ENCODE measurements around the gene SLC9B2.

The SLC9B2 gene

GRCh38 chr4:103086551-103086950 lies 10.0 kb upstream of the SLC9B2 start:
- no peak for DNase-seq
- in situ Hi-C loops (cut with MboI; ENCODE audit: low pct_unique_long_range_greater_than_20kb, low sequenced_read_pairs): loop anchor here (25.0 kb wide), 2 partner anchors 474 to 649 kb away; no protein-coding TSS in a partner anchor

GRCh38 chr4:103085555-103086196 lies 9.1 kb upstream of the SLC9B2 start:
- no peak for DNase-seq
- in situ Hi-C loops (cut with MboI; ENCODE audit: low pct_unique_long_range_greater_than_20kb, low sequenced_read_pairs): loop anchor here (25.0 kb wide), 2 partner anchors 473 to 648 kb away; no protein-coding TSS in a partner anchor

- no peak for DNase-seq
- in situ Hi-C loops (cut with MboI; ENCODE audit: low pct_unique_long_range_greater_than_20kb, low sequenced_read_pairs): loop anchor here (25.0 kb wide), 2 partner anchors 467 to 642 kb away; no protein-coding TSS in a partner anchor
Observed at GRCh38 chr4:103079621-103080020, 3.1 kb upstream of the SLC9B2 start.

- in situ Hi-C loops (cut with MboI; ENCODE audit: low pct_unique_long_range_greater_than_20kb, low sequenced_read_pairs): loop anchor here (25.0 kb wide), 2 partner anchors 464 to 639 kb away; no protein-coding TSS in a partner anchor
- DNase-seq: peak; percentile 73
Observed at GRCh38 chr4:103075894-103076746, 441 bp downstream of the SLC9B2 start.

GRCh38 chr4:103075435-103075893 lies 1.1 kb downstream of the SLC9B2 start:
- in situ Hi-C loops (cut with MboI; ENCODE audit: low pct_unique_long_range_greater_than_20kb, low sequenced_read_pairs): loop anchor here (25.0 kb wide), 2 partner anchors 463 to 638 kb away; no protein-coding TSS in a partner anchor
- DNase-seq: no peak

- DNase-seq: peak; percentile 18
- in situ Hi-C loops (cut with MboI; ENCODE audit: low pct_unique_long_range_greater_than_20kb, low sequenced_read_pairs): loop anchor here (25.0 kb wide), 2 partner anchors 463 to 638 kb away; no protein-coding TSS in a partner anchor
Observed at GRCh38 chr4:103074744-103075434, 1.7 kb downstream of the SLC9B2 start.

- DNase-seq: no peak
- in situ Hi-C loops (cut with MboI; ENCODE audit: low pct_unique_long_range_greater_than_20kb, low sequenced_read_pairs): no loop called here
Observed at GRCh38 chr4:103073792-103074438, 2.6 kb downstream of the SLC9B2 start.

- no peak for DNase-seq
- in situ Hi-C loops (cut with MboI; ENCODE audit: low pct_unique_long_range_greater_than_20kb, low sequenced_read_pairs): no loop called here
Observed at GRCh38 chr4:103067841-103068547, 8.6 kb downstream of the SLC9B2 start.

GRCh38 chr4:103060453-103061148 lies 16.0 kb downstream of the SLC9B2 start:
- no peak for DNase-seq
- in situ Hi-C loops (cut with MboI; ENCODE audit: low pct_unique_long_range_greater_than_20kb, low sequenced_read_pairs): no loop called here

- in situ Hi-C loops (cut with MboI; ENCODE audit: low pct_unique_long_range_greater_than_20kb, low sequenced_read_pairs): no loop called here
- no peak for DNase-seq
Observed at GRCh38 chr4:103054030-103054429, 22.5 kb downstream of the SLC9B2 start.

- DNase-seq: no peak
- in situ Hi-C loops (cut with MboI; ENCODE audit: low pct_unique_long_range_greater_than_20kb, low sequenced_read_pairs): no loop called here
Observed at GRCh38 chr4:103052779-103053178, 23.8 kb downstream of the SLC9B2 start.

- no peak for DNase-seq
- in situ Hi-C loops (cut with MboI; ENCODE audit: low pct_unique_long_range_greater_than_20kb, low sequenced_read_pairs): no loop called here
Observed at GRCh38 chr4:103052145-103052544, 24.4 kb downstream of the SLC9B2 start.

GRCh38 chr4:103050736-103051436 lies 25.7 kb downstream of the SLC9B2 start:
- in situ Hi-C loops (cut with MboI; ENCODE audit: low pct_unique_long_range_greater_than_20kb, low sequenced_read_pairs): no loop called here
- DNase-seq: no peak

GRCh38 chr4:103046416-103047290 lies 29.9 kb downstream of the SLC9B2 start:
- peak; percentile 59 for DNase-seq
- in situ Hi-C loops (cut with MboI; ENCODE audit: low pct_unique_long_range_greater_than_20kb, low sequenced_read_pairs): no loop called here

GRCh38 chr4:103044183-103044582 lies 32.4 kb downstream of the SLC9B2 start:
- in situ Hi-C loops (cut with MboI; ENCODE audit: low pct_unique_long_range_greater_than_20kb, low sequenced_read_pairs): no loop called here
- DNase-seq: no peak

- no peak for DNase-seq
- in situ Hi-C loops (cut with MboI; ENCODE audit: low pct_unique_long_range_greater_than_20kb, low sequenced_read_pairs): no loop called here
Observed at GRCh38 chr4:103036169-103036568, 40.4 kb downstream of the SLC9B2 start.

Measured in KBM-7 (cell line).